GM21529 (cell line): ENCODE results near the gene CAPN2.
"Not testable (repeated sequence)": the region's sequence is repeated elsewhere in the genome, so short reads cannot be mapped to it uniquely, and the experiment has no call there.

Source experiments
- ATAC-seq: cut with Tn5 transposase; IDR thresholded peaks from one replicate; pipeline ENCODE4 v1.9.1; 2021; ENCODE audit not compliant: unreplicated experiment

The CAPN2 gene

DNA sequence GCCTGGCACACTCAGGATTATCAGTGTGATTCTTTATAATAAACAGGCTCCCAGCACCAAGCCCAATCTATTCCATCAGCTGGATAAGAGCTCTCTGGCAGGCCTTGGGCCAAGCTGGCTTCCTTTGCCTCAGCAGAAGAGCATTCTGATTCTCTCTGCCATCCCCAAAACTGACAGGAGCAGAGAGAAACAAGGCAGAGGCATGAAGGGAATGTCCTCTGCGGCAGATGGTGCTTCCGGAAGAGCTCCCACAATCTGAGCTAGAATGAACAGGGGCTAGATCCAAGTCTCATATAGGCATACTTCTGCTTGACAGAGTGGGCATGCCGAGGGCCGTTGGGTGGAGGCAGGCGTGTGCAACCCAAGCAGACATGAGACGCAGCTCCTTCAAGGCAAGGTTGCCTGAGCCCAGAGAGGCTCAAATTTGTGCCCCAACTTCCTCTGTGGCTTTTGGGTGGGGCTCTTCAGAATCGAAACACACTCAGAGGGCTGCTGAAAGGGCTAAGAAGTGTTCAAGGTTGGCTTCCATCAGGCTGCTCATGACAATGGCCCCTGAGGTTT, 4.0 kb downstream of the CAPN2 start:
- peak; percentile 52 for ATAC-seq

DNA sequence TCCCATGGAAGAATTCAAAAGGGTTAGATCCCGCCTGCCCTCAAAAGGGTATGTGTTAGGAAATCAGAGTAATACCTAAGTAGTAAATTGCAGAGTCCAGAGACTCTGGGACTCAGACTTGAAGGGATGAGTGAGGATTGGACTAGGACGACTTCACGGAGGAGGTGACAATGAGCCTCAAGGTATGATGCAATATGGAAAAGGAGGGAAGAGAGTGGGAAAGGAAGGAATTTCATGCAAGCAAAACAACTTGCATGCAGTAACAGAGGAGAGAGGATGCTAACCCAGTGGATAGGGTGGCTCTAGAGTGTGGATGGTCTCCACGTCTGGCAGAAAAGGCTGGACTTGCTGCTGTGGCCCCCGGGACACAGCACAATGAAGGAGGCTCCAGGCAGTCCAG, 4.8 kb downstream of the CAPN2 start:
- no peak for ATAC-seq

DNA sequence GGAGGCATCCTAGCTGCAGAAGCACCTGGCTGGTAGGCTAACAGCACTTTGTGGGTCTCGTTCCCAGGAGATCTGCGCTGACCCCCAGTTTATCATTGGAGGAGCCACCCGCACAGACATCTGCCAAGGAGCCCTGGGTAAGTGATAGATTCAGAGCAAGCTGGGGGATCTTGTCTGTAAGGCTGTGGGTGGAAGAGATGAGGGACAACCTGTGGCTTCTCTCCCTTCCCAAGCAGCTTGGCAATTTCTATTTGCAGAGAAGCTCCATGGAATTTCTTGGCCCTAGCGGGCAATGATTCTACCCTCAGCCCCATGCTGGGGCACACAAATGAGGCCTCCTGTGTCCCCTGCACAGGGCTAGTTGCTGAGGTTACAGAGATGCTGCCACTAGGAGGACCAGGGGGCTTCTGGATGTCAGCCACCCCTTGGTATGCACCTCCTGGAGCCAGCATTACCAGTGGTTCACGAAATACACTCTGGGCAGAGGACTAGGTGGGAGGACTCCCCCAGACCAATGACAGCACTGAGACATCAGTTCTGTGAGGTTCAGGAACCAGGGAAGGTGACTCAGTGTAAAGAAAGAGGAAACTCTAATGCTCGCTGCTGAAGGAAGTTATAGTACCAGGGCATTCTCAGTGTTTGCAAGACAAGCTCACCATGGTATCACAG, 5.5 kb downstream of the CAPN2 start:
- no peak for ATAC-seq

DNA sequence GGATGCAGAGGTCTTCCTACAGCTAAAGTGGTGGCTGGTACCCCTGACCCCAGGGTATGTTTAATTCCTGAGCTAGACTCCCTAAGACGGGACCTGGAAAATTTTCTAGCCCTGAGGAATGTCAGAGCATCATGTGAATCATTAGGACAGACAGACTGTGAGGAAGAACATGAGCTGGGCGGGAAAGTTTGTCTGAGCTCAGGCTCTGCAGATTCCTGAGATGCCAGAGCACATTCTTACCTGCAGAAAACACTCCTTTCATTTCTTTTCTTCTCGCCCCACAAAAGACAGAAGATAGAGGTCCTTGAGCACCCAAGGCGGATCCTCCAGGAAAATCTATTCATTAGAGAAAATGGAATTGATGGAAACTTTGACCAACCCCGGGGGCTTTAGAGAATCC, 6.5 kb downstream of the CAPN2 start:
- no peak for ATAC-seq

DNA sequence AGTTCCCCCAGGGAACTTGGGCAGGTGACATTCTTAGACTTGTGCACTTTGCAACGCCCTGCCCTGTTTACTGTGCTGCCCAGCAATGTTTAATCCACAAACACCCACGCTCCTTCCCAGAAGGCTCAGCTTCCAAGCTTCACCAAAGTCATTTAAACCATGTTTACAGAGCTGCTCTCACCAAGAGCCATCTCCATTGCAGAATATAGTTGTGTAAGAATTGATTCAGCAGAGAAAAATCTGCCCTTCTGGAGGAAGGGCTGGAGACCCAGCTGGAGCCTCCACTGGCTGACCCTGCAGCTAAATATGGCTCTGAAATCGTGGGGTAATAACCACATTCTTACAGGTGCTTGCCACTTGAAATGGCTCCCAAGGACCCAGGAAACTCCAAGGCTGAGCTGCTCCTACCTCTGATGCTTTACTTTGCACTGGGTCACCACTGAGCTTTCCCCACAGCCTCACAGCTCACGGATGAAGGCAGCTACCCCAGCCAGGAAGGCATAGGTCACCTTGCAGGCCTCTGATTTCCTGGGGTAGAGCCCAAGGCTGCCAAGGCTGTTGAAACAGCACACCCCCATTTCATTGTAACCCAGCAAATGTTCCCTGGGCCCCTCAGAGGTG, 8.7 kb downstream of the CAPN2 start:
- ATAC-seq = no peak

DNA sequence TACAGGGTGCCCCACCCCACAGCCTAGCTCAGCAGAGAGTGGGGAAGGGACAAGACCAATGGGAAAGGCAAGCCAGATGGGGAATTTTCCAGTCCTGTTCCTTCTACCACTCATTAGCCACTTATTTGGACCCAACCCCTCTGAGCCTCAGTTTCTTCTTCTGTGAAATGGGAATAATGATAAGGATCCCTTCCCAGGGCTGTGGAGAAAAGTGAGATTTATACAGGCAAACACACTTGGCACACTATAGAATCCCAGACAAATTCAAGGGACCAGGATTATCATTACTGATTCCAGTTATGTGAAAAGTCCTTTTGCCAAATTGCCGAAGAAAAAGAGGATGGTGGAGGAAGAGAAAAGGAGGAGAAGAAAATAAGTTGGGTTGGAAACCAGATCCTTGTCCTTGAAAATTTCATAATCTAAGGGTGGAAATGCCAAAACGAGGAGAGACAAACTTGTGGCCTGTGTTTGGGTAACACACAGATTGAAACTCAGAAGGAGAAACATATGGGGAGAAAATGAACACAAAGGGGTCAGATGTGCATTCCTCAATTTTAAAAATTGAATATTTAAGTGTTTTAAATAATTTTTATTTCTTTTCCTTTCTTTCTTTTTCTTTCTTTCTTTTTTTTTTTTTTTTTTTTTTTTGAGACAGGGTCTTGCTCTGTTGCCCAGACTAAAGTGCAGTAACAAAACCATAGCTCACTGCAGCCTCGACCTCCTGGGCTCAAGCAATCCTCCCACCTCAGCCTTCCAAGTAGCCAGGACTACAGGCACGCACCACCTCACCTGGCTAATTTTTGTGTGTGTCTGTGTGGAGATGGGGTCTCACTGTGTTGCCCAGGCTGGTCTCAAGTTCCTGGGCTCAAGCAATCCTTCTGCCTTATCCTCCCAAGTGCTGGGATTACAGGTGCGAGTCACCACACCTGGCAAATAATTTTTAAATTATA, 9.6 kb downstream of the CAPN2 start:
- ATAC-seq = no peak

DNA sequence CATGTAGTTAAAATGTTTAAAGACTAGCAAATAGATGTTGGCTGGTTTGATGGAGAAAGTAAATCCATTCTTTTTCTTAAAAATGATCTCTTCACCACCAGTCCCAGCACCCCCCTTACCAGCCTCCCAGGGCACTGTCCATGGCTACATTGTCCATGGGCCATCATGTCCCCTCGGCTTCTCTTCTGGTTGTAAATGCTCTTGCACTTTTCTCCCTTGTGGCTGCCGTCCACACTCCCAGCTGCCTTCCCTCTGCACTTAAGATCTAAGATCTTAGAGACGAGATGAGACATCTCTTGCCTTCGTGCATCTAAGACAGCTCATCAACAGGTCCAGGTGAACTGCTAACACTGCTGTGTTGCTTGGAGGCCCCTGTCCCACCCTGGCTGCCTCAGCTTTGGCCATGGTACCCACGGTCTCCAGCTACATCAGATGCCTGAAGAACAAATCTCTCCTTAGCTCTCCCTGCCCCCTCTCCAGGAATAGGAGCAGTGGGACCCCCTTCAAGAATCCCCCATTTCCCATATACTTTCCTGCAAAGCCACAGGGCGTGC, 11.1 kb downstream of the CAPN2 start:
- no peak for ATAC-seq

DNA sequence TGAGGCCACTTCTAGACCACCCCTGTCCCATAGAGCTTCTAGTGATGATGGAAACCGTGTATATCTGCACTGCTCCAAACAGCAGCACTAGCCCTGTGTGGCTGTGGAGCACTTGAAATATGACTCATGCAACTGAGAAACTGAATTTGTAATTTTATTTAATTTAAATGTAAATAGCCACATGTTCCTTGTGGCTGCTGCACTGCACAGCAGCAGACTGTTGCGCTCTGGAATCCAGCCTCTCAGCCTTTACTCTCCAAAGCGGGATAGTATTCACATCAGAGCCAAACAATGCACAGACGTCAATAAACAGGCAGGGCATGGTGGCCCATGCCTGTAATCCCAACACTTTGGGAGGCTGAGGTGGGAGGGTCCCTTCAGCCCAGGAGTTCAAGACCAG, 12.0 kb downstream of the CAPN2 start:
- ATAC-seq = no peak

DNA sequence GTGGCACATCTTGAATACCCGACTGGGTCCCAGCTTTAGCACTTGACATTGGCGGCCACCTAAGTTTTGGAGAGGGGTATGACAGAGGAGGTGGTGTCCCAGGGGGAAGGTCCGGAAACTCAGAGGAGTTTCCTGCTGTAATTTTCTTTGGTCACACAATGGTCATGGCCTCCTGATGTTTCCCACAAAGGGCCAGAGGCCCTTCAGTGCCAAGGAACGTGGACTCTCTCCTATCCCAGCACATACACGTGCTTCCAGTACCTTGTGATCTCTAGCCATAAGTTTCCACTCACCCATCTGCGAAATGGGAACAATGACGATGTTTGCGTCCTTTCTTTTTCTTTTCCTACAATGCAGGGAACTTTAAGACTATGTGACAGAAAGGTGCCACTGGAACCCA, 13.2 kb downstream of the CAPN2 start:
- ATAC-seq = no peak

DNA sequence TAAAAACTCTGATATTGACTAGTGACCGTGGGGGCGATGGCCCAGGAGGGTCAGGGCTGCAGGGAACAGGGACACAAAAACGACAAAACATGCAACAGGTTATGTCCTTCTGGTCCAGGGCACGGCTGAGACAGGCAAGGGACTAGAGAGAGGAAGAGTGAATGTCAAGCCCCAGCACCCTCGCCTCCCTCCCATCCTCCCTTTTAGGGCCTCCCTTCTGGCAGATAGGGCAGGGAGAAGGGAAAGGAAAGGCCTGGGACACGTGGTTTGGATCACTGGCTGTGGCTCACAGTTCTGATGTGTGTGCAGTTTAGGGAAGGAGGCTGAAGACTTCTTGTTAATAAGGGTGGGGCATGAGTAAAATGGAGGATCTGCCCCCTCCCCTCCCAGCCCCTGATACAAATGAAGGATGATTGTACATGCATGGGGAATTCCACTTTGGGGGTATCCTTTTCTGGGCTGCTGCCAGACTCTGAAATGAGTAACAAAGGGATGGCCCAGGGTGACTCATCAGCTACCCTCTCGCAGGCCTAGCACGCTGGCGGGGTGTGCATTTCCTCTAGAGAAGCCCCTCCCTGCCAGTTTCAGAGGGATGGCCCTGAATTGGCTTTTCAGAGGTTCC, 14.2 kb downstream of the CAPN2 start:
- ATAC-seq = peak; percentile 92

DNA sequence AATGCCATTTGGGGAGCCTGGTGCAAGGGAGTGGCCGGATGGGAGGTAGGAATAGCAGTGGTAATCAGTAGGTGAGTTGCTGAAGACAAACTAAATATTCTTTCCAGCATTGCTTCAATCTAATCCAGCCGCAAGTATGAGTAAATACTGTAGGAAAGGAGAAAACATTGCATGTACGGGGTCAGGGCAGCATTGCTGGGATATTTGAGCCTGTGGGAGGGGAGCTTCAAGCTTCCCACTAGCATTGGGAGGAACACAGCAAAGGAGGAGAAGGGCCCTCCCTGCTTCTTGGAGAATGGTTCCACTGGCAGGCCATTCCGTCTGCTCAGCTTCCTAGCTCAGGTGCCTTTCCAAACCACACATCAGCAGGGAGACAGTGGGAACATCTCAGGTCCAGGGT, 15.2 kb downstream of the CAPN2 start:
- ATAC-seq = no peak

DNA sequence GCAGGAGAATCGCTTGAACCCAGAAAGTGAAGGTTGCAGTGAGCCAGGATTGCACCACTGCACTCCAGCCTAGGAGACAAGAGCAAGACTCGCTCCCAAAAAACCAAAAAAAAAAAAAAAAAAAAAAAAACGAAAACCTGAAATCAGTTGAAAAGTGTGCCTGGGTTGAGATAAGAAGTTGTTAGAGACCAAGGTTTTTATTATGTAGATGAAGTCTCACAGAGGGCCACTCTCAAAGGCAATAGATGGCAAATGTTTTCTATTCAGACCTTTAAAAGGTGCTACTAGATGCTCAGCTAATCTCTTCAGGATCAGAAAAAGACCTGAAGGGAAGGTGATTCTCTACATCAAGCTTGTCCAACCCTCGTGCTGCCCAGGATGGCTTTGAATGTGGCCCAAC, 17.6 kb downstream of the CAPN2 start:
- ATAC-seq = no peak

DNA sequence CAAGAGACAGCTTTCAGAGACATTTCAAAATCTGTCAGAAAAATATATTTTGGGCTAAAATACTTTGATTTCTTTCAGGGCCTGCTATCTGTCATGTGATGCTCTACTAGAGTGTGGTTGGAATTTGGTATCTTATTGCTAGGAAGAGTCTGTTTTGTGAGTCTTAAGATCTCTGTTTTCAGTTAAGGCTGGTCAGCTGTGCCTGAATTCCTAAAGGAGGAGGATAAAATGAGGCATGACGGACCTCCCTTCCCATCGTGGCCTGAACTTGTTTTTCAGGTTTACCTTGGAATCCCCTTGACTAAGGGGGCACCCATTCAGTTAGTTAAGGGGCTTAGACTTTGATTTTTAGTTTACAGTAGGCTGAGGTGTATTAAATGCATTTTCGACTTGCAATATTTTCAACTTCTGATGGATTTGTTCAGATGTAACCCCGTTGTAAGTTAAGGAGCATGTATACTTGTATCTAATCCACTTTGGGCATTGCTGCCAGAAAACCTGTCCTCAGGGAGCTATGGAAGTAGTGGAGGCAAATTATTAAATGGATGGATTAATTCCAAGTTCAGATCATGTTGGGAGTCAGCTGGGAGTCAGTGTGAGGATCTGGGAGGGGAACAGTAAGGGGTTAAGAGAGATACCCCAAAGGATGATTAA, 18.3 kb downstream of the CAPN2 start:
- no peak for ATAC-seq

DNA sequence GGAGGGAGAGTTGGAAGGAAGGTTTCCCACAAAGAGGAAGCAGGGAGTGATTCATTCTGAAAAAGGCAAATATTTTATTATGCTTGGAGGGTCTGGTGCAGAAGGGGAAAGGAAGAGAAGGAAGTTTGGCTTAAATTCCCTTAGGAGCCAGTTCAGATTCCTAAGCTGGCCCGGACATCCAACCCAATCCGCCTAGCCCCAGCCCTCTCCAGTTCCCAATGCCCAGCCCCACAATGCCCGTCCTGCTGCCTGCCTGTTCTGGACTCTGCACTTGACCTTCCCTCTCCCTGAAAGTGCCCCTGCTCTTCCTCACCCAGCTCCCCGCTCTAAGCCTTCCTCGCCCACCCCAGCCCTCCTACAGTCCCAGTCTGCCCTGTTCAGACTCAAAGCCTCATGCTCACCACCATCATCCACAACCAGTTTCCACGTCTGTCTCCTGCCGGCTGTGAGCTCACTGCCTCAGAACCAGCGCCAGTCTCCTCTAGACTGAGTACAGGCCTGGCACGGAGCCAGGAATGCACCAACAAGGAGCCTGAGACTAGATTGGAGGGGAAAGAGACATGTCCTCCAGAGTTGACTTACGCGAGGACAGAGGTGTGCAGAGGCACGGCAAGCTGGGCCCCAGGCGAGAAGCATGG, 18.9 kb downstream of the CAPN2 start:
- ATAC-seq = no peak

DNA sequence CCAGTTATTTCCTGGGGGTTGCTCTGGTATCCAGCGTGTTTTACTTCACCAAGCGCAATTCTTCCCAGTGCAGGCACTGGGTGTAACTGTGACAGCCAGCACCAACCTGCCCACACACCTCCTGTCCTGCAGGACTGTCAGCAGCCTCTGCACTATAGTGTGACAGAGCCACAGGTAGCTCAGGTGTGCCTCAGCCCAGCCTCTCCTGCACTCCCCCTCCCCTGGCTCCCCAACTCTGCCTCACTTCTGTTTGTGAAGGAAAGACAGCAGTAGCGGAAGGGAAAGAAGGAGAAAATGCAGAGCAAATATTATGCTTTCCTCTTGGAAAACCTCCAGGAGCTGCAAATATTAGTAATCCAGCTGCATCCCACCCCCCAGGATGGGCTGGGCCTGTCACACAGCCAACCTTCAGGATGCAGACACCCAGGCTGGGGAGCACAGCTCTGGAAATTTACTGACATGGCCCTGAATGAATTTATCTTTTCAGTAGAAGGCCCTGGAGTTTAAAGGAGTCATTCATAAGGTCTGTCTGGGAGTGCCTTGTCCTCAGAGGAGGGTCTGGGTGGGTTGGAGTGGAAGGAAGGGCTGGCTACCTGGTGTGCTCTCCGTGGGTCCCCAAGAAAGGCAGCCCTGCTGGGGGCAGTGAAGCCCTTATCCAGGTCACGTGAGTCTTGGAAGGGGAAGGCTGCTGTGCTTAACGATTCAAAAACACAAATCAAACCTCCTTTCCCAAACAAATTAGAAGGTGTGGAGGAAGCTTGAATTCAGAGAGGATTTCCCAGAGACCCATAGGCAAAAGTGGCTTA, 20.9 kb downstream of the CAPN2 start:
- ATAC-seq = no peak

DNA sequence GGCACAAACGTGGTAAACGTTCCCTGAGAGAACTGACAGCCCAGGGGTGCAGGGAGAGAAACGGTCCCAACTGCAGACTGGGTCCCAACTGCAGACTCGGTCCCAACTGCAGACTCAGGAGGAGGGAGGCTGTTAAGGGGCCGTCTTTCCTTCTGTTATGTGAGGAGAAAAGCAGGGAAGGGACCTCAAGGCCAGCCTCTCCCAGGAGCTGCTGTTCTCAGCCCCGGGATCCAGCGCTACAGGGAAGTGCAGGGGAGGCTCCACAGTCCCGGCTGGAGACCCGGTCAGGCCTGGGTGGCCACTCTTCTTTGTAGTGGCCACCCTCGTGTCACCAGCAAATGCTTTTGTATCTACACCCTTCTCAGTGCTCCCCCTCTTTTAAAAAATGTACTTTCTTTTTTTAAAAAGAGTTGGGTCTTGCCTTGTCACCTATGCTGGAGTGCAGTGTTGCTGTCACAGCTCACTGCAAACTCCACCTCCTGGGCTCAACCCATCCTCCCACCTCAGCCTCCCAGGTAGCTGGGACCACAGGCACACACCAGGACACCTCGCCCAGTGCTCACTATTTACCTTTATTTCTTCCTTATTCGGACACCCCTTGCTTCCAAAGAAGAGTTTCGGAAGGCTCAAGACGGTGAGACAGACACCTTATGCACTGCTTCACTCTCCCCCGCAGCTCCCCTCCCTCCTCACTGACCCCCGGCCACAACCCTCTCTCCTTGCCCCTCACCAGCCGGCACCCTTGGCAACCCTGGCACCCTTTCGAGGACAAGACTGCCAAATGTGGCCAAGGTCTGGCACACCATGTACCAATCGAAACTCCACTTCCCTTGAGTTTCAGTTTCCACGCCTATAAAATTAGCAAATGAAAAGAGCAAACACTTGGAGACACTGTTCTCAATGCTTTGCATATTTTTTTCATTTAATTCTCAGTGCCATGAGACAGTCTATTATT, 21.8 kb downstream of the CAPN2 start:
- no peak for ATAC-seq

DNA sequence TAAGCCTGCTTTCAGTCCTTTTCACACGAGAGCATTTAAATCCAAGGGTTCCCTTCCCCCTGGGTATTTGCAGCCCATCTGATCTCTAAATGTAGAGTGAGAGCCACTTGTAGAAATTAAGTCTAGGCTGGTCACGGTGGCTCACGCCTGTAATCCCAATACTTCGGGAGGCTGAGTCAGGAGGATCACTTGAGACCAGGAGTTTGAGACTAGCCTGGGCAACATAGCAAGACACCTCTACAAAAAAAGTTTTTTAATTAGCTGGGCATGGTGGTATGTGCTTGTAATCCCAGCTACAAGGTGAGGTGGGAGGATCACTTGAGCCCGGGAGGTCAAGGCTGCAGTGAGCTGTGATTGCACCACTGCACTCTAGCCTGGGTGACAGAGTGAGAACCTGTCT, 24.3 kb downstream of the CAPN2 start:
- ATAC-seq = not testable (repeated sequence)

DNA sequence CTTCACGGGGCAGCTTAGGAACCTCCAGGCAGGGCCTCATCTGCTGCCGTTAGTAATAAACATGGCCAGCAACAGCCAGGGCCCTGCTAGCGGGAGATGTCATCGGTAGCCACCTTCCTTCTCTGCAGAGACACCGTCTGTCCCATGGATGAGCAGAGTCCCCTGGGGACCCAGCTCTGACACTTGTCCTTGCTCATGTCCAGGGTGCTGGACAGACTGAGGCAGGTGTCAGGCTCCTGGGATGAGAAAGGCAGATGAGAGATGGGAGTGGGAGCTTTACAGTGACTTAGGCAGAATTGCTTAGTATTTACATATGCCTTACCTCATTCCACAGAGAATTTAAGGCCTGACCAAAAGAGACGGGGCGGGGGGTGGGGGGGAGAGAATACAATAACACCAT, 25.0 kb downstream of the CAPN2 start:
- ATAC-seq = no peak
